MCF 10A (cell line): ENCODE data around the gene CEP295NL. TPM values are rescaled to one million over a fixed set of nuclear protein-coding genes. Genes with fewer than 3 reads are reported as not detected.
"Not testable (repeated sequence)": the region's sequence is repeated elsewhere in the genome, so short reads cannot be mapped to it uniquely, and the experiment has no call there.

Experiments
- BruUV-seq: library from RNA; stranded (reverse); fragments of 400-500 nt; replicated peaks from 2 replicates; lab custom pipeline; 2021; lab: Mats Ljungman, UMichigan
- CTCF ChIA-PET: fragments of 300-600 bp; sonication (Branson Sonifier 250); formaldehyde crosslinking; extraction: SDS; loops from one replicate; lab custom pipeline; 2021; ENCODE audit warnings: antibody characterized with exemption, inconsistent platforms; lab: Yijun Ruan, JAX
- POLR2A ChIA-PET: fragments of 300-600, 350-650 bp; sonication (Branson Sonifier 250); formaldehyde crosslinking; extraction: SDS; loops from one replicate; lab custom pipeline; 2020; ENCODE audit warnings: antibody characterized with exemption, inconsistent platforms; lab: Yijun Ruan, JAX
- DNase-seq: peaks from one replicate; pipeline ENCODE4 v3.0.0-alpha.2; 2018; ENCODE audit not compliant: unreplicated experiment
- H3K27ac Mint-ChIP-seq: one replicate; pipeline ENCODE4 v1.8.0; 2022; ENCODE audit warnings: mild to moderate bottlenecking, low read depth, mixed read lengths; ENCODE audit not compliant: unreplicated experiment
- H3K27me3 Mint-ChIP-seq: one replicate; pipeline ENCODE4 v1.8.0; 2022; ENCODE audit warnings: mixed read lengths; ENCODE audit not compliant: insufficient read depth, unreplicated experiment
- H3K36me3 Mint-ChIP-seq: one replicate; pipeline ENCODE4 v1.8.0; 2022; ENCODE audit warnings: mild to moderate bottlenecking, moderate library complexity, mixed read lengths; ENCODE audit not compliant: insufficient read depth, unreplicated experiment
- H3K4me1 Mint-ChIP-seq: one replicate; pipeline ENCODE4 v1.8.0; 2022; ENCODE audit warnings: mixed read lengths; ENCODE audit not compliant: insufficient read depth, unreplicated experiment
- H3K4me3 Mint-ChIP-seq: one replicate; pipeline ENCODE4 v1.8.0; 2022; ENCODE audit warnings: mild to moderate bottlenecking, moderate library complexity, mixed read lengths; ENCODE audit not compliant: unreplicated experiment
- H3K9me3 Mint-ChIP-seq: one replicate; pipeline ENCODE4 v1.8.0; 2022; ENCODE audit warnings: mixed read lengths; ENCODE audit not compliant: unreplicated experiment
- CTCF ChIP-seq: fragments of 200-600 bp; IDR thresholded peaks from one replicate; pipeline ENCODE4 v1.8.0; 2022; ENCODE audit warnings: antibody characterized with exemption, mild to moderate bottlenecking; ENCODE audit not compliant: unreplicated experiment
- intact Hi-C: fragments of 100-400 bp; cut with micrococcal nuclease; formaldehyde crosslinking; loops from 2 replicates; pipeline ENCODE4 v1.14.1; 2022
- total RNA-seq: library from RNA; stranded (reverse); gene quantifications from 2 replicates; pipeline ENCODE4 v1.2.3, GENCODE V29; 2022

The CEP295NL gene
- total RNA-seq, 1 experiment from 2014 or later = 0.68 TPM

GRCh38 chr17:78950870-78951269 lies 47.9 kb upstream of the CEP295NL start:
- no peak overlapping the region for H3K27ac Mint-ChIP-seq
- H3K27me3 Mint-ChIP-seq = no peaks in the 10 kb centered on the region
- peaks cover 5% of the 10 kb centered on the region for H3K36me3 Mint-ChIP-seq
- ChIA-PET POLR2A (no interaction called here), CTCF (no interaction called here)
- H3K4me3 Mint-ChIP-seq = no peak overlapping the region
- H3K4me1 Mint-ChIP-seq = peaks cover 5% of the 10 kb centered on the region
- intact Hi-C loops = no loop called here
- peaks cover 9% of the 10 kb centered on the region for H3K9me3 Mint-ChIP-seq
- no peak for DNase-seq
- TF ChIP-seq CTCF = no peak
- no TSS peak for BruUV-seq

GRCh38 chr17:78947235-78948149 lies 44.5 kb upstream of the CEP295NL start:
- no peak for DNase-seq
- BruUV-seq = no TSS peak
- H3K36me3 Mint-ChIP-seq = peaks cover 5% of the 10 kb centered on the region
- no peak overlapping the region for H3K27ac Mint-ChIP-seq
- intact Hi-C loops = no loop called here
- TF ChIP-seq CTCF = no peak
- POLR2A ChIA-PET = interaction anchor here (0.6 kb wide), 1 partner anchor 15 kb away, joined by 3 read pairs; no protein-coding TSS in a partner anchor
- H3K4me1 Mint-ChIP-seq = peaks cover 5% of the 10 kb centered on the region
- H3K9me3 Mint-ChIP-seq = peaks cover 9% of the 10 kb centered on the region
- CTCF ChIA-PET = interaction anchor here (0.6 kb wide), 1 partner anchor 418 kb away, joined by 4 read pairs; no protein-coding TSS in a partner anchor
- no peak overlapping the region for H3K4me3 Mint-ChIP-seq
- no peaks in the 10 kb centered on the region for H3K27me3 Mint-ChIP-seq

GRCh38 chr17:78946631-78947030 lies 43.6 kb upstream of the CEP295NL start:
- H3K27ac Mint-ChIP-seq = no peak overlapping the region
- peaks cover 9% of the 10 kb centered on the region for H3K9me3 Mint-ChIP-seq
- H3K4me1 Mint-ChIP-seq = peaks cover 5% of the 10 kb centered on the region
- BruUV-seq = no TSS peak
- ChIA-PET CTCF (interaction anchor here (0.7 to 1.5 kb wide), 2 partner anchors 25 to 44 kb away, joined by 3 to 4 read pairs; no protein-coding TSS in a partner anchor), POLR2A (no interaction called here)
- H3K27me3 Mint-ChIP-seq = no peaks in the 10 kb centered on the region
- intact Hi-C loops = no loop called here
- H3K36me3 Mint-ChIP-seq = peaks cover 5% of the 10 kb centered on the region
- H3K4me3 Mint-ChIP-seq = no peak overlapping the region
- TF ChIP-seq CTCF = no peak
- no peak for DNase-seq

- TF ChIP-seq CTCF = no peak
- POLR2A ChIA-PET = no interaction called here
- CTCF ChIA-PET = interaction anchor here (1.5 kb wide), 1 partner anchor 26 kb away, joined by 4 read pairs; no protein-coding TSS in a partner anchor
- no peak for DNase-seq
- intact Hi-C loops = no loop called here
- no TSS peak for BruUV-seq
- Mint-ChIP-seq H3K27ac (no peak overlapping the region), H3K4me1 (peaks cover 5% of the 10 kb centered on the region), H3K36me3 (peaks cover 2% of the 10 kb centered on the region), H3K4me3 (no peak overlapping the region), H3K27me3 (no peaks in the 10 kb centered on the region), H3K9me3 (peaks cover 8% of the 10 kb centered on the region)
Measured at GRCh38 chr17:78946131-78946530, 43.1 kb upstream of the CEP295NL start.

GRCh38 chr17:78945455-78945854 lies 42.5 kb upstream of the CEP295NL start:
- H3K9me3 Mint-ChIP-seq, H3K4me1 Mint-ChIP-seq, H3K36me3 Mint-ChIP-seq, BruUV-seq, H3K27me3 Mint-ChIP-seq, POLR2A ChIA-PET, H3K27ac Mint-ChIP-seq, intact Hi-C loops, DNase-seq, H3K4me3 Mint-ChIP-seq: not testable (repeated sequence)
- CTCF ChIA-PET = interaction anchor here (1.5 kb wide), 1 partner anchor 26 kb away, joined by 4 read pairs; no protein-coding TSS in a partner anchor
